ENCODE results near the gene MAPRE3.

The MAPRE3 gene

DNA sequence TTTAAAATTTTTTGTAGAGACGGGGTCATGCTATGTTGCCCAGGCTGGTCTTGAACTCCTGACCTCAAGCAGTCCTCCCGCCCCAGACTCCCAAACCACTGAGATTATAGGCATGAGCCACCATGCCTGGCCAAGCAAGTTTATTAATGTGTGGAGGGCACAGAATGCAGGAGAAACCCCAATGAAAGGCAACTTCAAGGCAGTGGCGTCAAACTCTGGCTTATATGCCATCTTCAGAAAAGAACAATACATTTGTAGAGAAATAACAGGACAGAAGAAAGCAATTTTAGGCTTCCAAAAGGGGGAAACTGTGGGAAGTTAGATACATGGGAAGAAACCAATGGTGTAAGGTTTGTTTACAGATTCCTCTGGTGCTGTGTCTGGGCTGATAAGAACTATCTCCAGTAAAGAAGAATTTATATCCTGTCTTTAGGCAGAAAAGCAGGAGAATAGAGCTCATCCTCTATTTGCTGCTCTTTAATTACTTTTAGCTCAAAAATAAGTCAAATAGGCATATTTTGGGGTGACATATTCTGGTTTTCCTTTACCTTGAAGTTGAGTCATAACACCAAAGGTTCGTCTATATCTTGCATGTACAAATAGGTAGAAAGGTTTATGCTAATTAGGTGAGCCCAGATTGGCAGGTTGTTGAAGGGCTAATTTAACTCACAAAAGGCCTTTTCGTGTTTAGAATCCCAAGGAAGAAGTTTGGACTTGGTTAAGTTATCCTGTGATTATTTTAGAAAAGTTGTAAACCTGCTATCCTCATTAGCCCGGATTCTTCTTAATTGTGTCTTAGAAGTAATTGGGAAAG, 36.4 kb downstream of the MAPRE3 start:
- H3K4me3 ChIP-seq (ENCODE audit: low read length) = no peak overlapping the region
- no peak for DNase-seq (ENCODE audit: low read depth, low spot score)

DNA sequence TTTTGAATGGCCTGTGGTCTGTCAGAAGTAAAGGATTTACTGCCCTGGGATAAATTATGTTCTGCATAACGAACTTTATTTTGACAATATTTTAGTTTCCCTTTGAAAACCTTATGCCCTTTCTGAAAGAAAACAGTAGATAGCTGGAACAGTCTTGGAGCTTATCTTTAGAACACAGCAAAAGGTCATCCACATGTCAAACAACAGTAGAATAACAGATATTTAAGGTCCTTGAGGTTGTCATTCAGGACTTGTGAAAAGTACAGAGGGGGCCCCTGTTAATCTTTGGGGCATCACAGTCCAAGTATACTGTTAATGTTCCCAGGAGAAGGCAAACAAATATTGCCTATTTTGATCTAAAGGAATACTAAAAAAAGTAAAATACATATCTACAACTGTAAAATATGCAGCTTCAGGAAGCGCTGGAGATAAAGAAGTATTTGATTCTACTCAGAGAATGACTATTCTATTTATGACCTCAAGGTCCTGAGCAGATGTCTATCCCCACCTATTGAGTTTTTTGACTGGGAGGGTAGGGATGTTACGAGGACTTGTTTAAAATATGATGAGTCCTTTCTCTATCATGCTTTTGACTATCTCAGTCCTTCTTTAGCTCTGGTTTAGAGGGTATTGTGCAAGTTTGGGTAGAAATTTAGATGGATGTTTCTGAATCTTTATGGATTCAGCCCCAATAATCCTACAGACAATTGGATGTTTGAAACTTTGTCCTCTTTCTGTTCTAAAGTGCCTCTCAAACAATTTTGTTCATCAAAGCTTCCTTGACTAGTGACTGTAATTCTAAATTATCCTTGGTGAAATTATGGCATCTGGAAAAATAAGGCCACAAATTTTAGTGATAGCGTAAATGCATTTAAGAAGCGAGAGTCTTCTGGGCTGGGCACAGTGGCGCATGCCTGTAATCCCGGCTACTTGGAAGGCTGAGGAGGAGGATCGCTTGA, 37.3 kb downstream of the MAPRE3 start:
- H3K4me3 ChIP-seq (ENCODE audit: low read length) = no peak overlapping the region
- no peak for DNase-seq (ENCODE audit: low read depth, low spot score)

DNA sequence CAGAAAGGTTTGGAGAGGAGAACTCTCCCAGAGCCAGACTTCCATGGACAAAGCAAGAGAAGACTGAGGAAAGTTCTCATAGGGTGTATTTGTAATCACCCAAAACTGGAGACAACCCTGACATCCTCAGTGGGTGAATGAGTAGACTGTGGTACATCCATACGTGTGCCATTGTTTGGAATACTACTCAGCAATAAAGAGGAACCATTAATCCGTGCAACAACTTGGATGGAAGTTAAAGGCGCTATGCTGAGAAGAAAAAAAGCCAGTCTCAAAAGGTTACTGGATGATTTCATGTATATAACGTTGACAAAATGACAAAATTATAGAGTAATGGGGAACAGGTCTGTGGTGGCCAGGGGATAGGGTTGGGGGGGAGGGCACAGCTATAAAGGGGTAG, 38.2 kb downstream of the MAPRE3 start:
- no peak for DNase-seq (ENCODE audit: low read depth, low spot score)
- no peak overlapping the region for H3K4me3 ChIP-seq (ENCODE audit: low read length)

DNA sequence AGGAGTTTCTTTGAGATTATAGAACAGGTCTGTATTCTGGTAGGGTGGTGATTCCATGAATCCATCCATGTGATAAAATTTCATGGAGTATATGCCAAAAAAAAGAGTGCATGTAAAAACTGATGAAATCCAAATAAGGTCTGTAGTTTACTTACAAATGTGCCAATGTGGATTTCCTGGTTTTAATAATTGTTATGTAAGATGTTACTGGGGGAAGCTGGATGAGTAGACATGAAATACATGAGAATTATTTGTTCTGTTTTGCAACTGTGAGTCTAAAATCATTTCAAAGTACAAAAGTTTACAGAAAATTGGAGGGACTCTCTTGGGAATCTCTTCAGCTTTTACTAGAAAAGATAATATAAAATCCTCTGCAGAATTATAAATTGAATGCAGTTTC, 38.6 kb downstream of the MAPRE3 start:
- H3K4me3 ChIP-seq (ENCODE audit: low read length) = no peak overlapping the region
- DNase-seq (ENCODE audit: low read depth, low spot score) = no peak

DNA sequence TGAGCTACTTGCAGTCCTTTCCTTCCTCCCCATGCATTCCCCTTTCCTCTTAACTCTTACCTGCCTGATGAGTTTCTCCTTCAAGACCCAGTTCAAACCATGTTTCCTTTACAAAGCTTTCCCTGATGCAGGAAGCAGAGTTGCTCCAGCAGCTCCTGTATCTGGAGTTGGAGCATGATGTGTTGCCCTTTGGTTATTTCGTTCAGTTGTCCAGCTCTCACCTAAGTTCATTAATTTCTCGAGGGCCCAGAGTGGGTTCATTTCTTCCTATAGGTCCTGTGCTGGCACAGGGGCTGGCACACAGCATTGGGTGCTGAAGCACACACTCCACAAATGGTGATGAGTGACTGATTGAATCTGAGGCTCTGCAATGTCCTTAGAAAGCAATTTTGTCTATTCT, 39.3 kb downstream of the MAPRE3 start:
- H3K4me3 ChIP-seq (ENCODE audit: low read length) = no peak overlapping the region

DNA sequence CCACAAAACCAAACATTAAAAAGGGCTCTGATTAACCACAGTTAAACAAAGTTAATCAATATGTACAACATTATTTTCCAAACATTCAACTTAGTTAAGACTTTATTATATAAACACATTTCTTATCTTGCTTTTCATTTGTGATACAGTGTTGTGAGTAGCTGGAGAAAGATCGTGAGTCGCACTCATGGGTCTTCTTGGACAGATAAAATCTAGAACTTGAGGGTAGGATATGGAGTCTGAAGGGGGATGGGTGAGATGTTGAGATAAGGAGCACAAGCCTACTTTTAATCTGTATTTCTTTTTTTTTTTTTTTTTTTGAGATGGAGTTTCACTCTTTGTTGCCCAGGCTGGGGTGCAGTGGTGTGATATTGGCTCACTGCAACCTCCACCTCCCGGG, 39.7 kb downstream of the MAPRE3 start:
- H3K4me3 ChIP-seq (ENCODE audit: low read length) = no peak overlapping the region
- peak; percentile 37 for DNase-seq (ENCODE audit: low read depth, low spot score)

More for the DNA sequence above, 39.3 kb downstream of the MAPRE3 start:
- DNase-seq (ENCODE audit: low read depth, low spot score) = no peak

DNA sequence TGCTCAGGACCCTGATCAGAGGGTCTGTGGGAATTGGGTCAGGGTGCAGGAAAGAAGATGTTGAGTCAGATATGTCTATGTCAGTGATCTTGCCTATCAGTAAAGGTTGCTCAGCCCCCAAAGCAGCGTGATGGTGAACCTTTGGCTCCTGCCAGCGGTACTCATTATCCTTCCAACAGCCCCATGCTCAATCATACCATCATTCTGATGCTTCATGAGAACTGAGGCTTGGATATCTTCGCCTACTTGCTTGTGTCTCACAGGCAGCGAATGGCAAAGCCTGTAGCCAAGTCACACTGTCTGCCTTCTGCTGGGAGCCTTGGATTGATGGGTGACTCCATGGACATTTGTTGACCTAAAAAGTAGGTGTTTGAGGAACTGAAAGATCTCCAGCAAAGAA, 43.3 kb downstream of the MAPRE3 start:
- no peak for DNase-seq (ENCODE audit: low read depth, low spot score)

DNA sequence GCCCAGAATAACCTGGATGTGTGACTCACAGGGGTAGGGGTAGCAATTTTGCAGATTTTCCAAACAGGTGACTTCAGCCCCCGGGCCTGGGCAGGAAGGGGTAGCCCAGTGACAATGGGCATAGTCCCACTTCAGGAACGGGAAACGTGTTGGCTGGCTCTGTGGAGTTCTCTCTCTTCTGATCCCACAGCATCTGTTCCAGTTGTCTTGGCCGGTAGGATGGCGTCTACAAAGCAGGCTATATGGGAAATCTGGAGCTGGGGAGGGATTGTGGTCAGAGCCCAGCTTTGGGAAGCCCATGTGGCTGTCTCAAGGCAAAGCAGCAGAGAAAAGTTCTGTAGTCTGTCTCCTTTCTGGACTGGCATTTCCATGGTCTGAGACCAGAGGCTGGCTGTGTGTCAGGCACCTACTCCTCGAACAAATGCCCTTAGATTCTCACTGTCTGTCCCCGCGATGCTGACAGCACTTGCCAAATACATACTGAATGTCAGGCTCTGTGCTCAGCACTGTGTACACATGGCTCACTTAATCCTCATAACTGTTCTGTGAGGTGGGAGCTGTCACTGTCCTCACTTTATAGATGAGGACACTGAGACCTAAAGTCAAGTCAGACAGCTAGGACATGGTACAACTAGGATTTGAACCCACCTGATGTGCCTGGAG, 44.5 kb downstream of the MAPRE3 start:
- H3K4me3 ChIP-seq (ENCODE audit: low read length) = no peak overlapping the region
- no peak for DNase-seq (ENCODE audit: low read depth, low spot score)

More for the DNA sequence above, 43.3 kb downstream of the MAPRE3 start:
- H3K4me3 ChIP-seq (ENCODE audit: low read length) = no peak overlapping the region

DNA sequence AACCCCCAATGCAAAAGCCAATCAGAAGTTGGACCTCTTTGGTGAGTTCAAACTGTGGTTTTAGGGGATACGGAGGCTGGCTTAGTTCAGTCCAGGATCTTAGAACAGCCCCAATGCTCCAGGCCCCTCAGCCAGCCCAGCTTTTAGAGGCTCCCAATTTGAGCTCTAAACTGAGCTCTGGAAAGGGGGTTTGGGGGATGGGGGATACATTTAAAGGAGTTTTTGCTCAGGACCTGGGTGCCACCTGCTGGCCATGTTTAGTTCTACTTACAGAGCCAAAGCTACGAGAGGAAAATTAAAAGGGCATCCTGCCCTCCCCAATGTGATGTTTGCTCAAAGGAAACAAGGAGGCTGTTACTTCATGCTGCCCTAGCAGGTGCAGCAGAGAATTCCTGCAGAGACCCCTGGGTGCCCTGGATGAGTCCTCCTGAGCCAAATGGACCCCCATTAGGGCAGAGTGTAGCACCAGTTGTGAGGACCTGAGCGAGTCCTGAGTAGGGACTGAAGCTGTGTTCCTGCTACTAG, 46.4 kb downstream of the MAPRE3 start:
- no peak overlapping the region for H3K4me3 ChIP-seq (ENCODE audit: low read length)
- peak; percentile 63 for DNase-seq (ENCODE audit: low read depth, low spot score)

DNA sequence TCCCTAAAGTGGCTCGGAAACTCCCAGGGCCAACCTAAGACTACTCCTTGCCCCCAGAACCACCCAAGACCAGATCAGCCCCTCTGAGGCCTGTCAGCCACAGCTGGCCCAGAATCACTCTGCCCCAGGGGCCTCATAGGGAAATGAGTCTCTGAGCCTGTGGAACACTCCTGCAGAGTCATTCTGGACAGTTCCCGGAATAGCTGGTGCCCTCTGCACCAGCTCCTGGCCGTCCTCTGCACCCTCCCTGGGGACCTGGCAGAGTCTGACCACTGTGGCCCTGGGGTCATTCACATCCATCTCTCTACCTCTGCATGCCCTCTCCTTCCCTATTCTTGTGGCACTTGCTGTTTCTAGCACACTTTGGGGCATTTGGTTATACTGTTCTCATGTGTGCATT, 47.7 kb downstream of the MAPRE3 start:
- DNase-seq (ENCODE audit: low read depth, low spot score) = no peak
- H3K4me3 ChIP-seq (ENCODE audit: low read length) = no peak overlapping the region

DNA sequence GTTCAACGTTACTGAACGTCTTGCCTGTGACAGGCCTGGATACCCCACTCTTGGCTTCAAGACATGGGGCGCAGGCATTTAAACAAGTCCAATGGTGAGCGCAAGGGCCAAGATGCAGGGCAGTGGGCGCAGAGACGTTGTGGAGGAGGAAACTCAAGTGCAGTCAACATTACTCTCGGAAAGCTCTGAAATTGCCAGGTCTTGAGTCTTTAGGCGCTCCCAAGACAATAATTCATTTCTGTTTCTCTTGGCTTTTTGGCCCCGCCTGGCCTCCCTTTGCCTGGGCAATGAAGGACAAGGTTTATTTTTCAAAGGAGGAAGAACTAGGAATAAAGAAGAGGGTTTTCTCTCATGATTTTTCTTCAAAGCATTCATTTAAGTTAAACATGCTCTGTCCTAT, 49.0 kb downstream of the MAPRE3 start:
- no peak overlapping the region for H3K4me3 ChIP-seq (ENCODE audit: low read length)
- DNase-seq (ENCODE audit: low read depth, low spot score) = no peak

DNA sequence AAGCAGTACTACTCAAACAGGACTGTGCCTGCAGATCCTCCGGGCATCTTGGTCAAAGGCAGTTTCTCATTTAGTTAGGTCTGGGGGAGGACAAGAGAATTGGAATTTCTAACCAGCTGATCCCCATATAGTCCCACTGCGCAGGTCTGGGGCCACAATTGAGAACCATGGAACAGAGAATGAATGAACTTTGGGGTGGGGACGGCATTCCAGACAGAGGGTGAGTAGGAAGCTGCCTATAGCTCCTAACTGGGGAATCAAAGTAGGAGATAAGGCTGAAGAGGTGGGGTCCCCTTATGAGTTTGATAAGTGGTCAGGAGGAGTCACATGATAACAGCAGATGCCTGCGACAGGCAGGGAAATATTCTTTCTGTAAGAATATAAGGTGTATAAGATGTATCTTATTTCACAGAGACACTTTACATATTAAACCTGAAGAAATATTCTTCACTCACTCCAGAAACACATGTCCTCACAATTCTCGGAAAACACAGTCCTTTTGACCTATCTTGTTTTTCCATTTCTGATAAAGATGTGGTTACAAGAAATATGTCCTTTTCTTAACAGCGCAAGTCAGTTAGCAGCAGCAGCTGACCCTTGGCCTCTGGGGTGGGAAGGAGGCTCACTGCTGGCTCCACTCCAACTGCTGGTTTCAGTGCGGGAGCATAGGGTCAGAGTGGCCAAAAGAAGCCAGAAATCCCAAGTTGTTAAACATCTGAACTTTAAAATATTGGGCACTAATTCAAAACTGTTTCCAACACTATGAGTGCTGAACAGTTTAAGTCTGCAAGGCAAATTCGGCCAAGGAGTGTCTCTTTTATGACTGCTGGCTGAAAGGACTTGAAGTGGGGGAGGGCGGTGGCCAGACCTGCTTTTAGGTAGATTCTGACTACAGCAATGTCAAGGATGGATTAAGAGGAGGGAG, 49.8 kb downstream of the MAPRE3 start:
- no peak for DNase-seq (ENCODE audit: low read depth, low spot score)
- H3K4me3 ChIP-seq (ENCODE audit: low read length) = no peak overlapping the region

DNA sequence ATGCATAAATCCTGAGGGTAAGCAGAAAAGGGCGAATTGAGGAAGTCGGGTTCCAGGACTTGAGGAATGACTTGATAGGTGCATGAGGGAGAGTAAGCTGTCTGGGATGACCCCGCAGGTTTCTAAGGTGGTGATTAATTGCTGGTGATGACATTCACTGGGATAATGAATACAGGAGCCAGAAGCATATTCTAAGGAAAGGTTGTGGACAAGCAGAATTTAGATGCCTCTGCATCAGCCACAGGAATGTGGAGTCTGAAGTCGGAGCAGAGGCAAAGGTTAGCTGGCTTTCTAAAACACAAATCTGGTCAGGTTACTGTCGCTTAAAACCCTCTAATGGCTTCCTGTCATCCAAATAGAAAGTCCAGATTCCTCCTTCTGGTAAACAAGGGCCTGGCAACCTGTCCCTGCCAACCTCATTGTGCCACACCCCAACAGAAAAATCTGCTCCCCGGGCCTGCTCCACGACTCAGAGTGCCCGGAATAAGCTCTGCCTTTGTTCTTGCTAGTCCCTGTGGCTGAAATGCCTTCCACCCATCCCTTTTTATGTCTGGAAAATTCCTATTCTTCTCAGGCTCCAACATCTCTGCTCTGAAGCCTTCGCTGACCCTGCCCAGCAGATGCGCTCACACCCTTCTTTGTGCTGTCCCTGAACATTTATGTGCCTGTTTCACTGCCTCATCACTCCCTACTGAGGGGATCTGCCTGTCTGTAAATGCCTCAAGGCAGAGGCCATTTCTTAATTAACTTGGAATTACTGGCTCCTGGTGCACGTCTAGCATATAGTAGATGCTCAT, 51.0 kb downstream of the MAPRE3 start:
- DNase-seq (ENCODE audit: low read depth, low spot score) = no peak

DNA sequence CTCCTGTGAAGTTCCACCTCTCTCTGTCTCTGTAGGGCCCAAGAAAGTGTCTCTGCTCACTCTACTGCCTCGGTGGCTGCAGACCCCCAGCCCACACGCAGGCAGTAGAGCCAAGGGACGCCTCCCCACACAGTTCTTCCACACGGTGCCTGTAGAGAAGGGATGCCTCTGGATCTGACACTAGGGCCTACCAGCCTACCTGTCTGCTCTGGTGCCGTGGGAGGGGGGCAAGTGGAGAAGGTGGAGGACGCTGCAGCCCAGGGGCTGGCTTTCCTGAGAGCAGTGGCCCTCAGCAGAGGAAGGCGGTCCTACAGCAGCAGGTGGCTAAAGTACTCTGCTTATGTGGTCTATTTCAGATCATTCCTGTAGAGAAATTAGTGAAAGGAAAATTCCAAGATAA, 53.3 kb downstream of the MAPRE3 start:
- H3K4me3 ChIP-seq (ENCODE audit: low read length) = no peak overlapping the region
- DNase-seq (ENCODE audit: low read depth, low spot score) = no peak

More for the DNA sequence above, 51.0 kb downstream of the MAPRE3 start:
- no peak overlapping the region for H3K4me3 ChIP-seq (ENCODE audit: low read length)

DNA sequence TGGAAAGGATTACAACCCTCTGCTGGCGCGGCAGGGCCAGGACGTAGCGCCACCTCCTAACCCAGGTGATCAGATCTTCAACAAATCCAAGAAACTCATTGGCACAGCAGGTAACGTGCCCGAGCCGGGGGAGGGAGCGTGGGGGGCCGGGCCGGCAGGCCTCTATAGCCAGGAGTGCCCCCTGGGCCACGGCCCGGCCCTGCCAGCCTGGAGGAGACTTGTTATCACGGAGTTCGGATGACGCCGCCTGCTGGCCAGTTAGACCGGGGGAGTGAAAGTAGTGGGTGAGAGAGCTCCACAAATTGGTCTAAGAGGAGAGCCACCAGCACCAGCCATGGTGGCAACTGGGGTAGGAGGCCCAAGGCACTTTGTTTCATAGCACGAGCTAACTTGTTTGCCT, 53.8 kb downstream of the MAPRE3 start:
- DNase-seq (ENCODE audit: low read depth, low spot score) = no peak
- no peak overlapping the region for H3K4me3 ChIP-seq (ENCODE audit: low read length)

DNA sequence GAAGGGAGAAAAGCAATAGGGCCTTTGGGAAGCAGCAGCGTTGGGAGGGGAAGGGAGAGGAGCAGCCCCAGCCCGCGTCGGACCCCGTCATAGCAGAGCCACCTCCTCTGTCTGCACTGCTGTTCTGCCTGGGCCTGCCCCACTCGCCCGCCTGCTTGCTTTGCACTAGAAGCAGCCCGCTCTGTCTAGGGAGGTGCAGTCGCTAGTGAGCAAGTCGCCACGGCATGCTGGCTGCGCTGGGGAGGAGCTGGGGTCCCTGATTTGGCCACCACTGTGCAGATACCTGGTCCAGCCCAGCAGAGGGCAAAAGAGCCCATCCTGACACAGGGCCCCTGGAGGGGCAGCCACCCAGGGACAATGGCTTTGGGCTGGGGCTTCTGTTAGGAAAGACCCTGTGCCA, 54.4 kb downstream of the MAPRE3 start:
- no peak for DNase-seq (ENCODE audit: low read depth, low spot score)

DNA sequence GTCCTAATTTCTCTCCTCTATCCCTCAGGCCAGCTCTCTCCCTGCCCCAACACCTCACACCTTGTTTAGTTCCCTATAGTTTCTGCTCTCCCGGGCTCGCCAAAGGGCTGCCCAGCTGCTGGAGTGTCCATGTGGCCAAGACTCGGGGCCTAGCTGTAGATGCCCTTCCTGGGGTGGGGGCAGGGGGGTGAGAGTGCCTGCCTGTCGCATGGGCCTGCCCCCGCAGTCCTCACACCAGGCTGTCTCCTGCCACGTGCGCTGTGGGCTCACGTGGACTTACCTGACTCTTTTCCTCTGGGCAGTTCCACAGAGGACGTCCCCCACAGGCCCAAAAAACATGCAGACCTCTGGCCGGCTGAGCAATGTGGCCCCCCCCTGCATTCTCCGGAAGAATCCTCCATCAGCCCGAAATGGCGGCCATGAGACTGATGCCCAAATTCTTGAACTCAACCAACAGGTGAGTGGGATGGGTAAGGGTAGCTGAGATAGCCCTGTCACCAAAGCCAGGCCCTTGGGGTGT, 54.9 kb downstream of the MAPRE3 start:
- no peak overlapping the region for H3K4me3 ChIP-seq (ENCODE audit: low read length)
- no peak for DNase-seq (ENCODE audit: low read depth, low spot score)

More for the DNA sequence above, 54.4 kb downstream of the MAPRE3 start:
- no peak overlapping the region for H3K4me3 ChIP-seq (ENCODE audit: low read length)
